GM18858 (cell line): Measurements from ENCODE around the gene NUB1.

Experiments
- ATAC-seq: cut with Tn5 transposase; IDR thresholded peaks from one replicate; pipeline ENCODE4 v1.9.1; 2021; ENCODE audit not compliant: unreplicated experiment

Gene NUB1

DNA sequence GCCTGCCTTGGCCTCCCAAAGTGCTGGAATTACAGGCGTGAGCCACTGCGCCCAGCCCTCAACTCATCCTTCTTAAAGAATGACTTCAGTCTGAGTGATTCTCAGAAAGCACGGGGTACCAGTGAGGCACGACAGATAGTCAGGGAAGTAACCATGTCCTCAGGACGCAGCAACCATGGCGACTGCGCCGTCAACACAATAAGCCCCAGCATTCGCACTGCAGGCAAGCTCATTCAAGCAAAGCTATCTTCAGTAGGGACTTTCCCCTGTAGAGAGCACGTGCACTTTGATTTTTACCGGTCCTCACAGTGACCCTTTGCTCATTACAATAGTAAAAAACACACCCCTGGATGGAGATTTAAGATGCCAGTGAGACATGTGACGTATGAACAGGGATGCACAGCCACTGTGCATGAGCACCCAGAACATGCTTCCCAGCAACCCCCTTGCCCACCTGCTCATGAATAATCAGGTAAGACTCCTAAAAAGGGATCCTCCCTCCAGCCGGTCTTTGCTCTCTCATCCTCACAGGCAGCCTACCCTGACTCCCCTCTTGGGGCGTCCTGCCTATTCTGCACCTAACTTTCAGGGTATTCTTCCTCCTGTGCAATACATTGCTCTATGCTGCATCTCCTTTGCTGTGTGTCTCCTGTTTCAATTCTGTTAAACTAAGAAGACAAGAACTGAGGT, 59.2 kb downstream of the NUB1 start:
- peak; percentile 84 for ATAC-seq

DNA sequence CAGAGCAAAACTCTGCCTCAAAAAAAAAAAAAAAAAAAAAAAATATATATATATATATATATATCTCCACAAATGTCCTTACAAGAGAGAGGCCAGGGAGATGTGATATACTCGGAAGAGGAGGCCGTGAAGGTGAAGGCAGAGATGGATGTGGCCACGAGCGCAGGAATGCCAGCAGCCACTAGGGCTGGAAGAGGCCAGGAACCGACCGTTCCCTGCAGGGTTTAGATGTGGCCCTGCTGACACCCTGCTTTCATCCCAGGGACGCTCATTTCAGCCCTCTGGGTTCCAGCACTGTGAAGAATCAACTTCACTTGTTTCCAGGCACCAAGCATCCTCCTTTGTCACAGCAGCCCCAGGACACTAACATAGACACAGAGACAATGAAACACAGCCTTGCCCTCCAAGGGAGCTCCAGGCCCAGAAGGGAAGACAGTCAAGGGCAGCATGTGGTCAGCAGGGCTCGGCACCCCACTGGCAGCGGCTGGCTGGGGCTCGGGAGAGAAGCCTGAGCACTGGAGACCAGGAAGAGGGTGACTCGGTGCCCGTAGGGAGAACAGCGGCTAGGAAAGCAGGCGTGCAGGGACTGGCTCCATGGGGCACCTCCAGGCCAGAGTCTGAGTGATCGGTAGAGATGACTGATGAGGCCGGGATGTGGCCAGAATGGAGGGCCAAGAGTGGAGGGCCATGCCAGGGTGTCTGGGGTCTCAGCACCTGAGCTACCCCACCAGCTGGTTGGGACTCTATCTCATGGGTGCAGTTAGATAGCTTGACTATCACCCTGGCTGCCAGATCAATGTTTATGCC, 60.6 kb downstream of the NUB1 start:
- ATAC-seq = no peak

DNA sequence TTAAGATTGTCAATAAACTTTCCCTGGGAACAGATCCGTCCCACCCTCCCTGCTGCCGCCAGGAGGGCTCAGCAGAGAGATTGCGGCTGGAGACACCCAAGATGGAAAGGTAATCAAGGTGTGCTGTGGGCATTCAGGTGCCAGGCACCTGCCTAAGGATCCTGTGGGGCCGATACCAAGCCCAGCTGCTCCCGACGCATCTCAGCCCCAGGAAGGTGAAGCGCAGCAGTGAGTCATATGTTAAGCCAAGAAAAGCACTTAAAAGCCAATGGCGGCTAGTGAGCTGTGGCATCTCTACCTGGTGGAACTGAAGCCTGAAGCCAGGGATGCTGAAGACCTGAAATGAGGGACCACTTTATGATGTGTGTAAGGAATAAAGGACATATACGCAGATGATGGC, 62.2 kb downstream of the NUB1 start:
- no peak for ATAC-seq

DNA sequence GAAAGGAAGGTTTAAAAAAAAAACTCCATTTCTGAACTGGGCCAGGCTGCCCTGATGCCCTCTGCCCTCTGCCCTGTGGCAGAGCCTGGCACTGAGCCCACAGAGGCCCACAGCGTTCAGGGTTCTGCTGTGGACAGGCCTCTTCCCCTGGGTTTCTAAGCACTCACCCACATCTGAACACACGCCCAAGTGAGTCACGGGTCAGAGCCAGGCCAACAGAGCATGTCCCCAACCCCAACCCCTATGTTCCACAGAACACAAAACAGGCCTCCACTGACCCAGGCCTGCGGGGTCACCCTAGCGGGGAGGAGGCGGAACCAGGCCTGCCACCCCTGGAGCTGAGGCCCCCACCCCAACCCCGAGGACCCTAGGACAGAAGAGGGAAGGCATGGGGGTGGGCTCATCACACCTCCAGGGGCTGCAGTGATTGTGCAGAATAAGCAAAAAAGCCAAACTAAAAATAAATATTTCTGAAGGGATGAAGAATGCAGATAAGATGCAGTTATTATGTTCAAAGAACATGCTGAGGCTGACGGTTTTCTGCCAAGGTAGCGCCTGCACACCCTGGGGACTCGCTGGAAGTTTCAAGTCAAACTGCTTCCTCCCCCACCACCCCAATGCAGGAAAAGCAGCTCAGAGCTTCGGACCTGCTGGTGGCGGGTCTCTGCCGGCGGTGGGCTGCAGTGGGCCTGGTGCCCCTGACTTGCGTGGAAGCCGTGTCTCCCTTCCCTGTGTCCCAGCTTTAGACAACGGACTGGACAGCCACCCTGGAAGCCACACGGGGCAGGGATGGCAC, 62.8 kb downstream of the NUB1 start:
- no peak for ATAC-seq

GRCh38 chr7:151405056-151405455, 63.4 kb downstream of the NUB1 start:
- no peak for ATAC-seq

- no peak for ATAC-seq
Measured at GRCh38 chr7:151405588-151405987, 64.0 kb downstream of the NUB1 start.

- ATAC-seq = no peak
Measured at GRCh38 chr7:151406051-151406875, 64.7 kb downstream of the NUB1 start.

- no peak for ATAC-seq
Measured at GRCh38 chr7:151406886-151407583, 65.4 kb downstream of the NUB1 start.

DNA sequence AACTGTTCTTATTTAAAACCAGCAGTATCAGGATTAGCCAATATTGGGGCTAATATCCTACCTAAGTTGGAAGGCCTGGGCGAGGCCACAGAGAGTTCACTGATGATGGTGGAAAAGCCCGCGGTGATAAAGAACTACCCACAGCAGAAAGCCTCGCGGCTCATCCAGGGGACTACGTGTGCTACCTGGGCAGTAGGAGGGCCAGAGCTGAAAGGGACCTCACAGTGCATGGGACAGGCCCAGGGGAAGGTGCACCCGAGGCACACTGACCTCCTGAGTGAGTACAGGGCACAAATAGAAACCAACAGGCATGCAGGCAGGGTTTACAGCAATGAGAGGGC, 66.9 kb downstream of the NUB1 start:
- no peak for ATAC-seq

DNA sequence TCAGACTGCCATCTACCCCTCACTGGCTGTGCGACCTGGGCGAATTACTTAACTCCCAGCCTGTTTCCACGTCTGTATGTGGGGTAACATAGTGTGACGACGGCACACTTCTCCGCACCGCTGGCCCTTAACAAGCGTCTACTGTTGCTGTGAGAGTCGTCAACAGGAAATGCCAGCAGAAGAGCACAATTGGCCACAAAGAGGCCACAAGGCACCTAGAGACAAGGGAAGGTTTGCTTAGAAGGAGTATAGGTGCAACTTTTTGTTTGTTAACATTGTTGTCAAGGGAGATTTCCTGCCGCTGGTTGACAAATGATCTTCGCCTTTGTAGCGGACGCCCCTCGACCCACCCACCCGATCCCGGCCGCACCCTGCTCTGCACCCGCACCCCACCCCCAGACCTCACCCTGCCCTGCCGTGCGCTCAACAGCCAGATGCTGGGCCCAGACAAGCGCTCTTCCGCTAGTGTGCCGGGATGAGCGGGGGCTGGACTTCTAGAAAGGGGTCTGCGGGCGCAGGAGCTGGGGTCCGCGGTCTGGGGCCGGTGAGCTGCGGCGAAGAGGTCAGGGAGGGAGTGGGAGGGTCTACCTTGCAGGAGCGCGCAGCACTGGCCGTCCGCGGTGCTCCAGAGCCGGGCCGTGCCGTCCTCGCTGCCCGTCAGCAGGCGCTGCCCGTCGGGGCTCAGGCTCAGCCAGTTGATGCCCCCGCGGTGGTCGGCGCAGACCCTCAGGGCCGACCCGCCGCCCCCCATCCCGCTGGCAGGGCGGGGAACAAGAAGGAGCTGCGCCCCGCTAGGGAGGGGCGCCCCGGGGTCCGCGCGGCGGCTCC, 67.4 kb downstream of the NUB1 start:
- ATAC-seq = peak; percentile 59

DNA sequence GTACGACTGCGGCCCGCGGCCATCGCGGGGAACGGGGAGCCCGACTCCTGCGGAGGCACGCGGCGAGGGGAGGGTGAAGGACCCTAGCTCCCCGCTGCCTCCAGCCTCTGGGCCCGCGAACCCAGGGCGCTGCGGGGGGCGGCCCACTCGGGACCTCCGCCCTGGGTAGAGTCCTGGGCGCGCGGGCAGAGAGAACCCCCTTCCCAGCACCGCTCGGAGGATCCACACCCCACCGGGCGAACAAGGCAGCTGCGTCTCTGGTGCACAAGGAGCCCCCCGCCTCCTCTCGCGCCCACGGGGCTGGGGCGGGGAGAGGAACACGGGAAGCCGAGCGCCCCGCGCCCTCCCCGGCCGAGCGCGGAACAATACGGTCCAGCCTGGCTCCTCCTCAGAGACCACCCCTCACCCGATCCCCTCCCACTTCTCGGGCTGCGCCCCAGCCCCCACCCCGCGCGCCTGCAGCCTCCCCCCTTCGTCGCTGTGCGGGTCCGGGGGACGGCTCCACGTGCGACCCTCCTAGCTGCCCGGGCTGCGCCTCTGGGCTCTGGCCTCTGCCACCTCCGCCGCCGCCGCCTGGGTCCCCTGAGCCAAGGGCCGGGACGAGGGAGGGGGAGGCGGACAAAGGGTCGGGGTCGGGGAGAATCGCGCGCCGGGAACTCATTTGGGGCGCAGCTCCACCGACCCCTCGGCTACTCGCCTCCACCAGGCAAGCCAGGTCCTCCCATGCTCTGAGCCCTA, 68.2 kb downstream of the NUB1 start, which contains the start of gene WDR86:
WDR86 (minus strand) TSS at position 372 of the 738 bp plus-strand sequence. CDS start 449 bp downstream, outside the sequence.
- ATAC-seq = no peak

DNA sequence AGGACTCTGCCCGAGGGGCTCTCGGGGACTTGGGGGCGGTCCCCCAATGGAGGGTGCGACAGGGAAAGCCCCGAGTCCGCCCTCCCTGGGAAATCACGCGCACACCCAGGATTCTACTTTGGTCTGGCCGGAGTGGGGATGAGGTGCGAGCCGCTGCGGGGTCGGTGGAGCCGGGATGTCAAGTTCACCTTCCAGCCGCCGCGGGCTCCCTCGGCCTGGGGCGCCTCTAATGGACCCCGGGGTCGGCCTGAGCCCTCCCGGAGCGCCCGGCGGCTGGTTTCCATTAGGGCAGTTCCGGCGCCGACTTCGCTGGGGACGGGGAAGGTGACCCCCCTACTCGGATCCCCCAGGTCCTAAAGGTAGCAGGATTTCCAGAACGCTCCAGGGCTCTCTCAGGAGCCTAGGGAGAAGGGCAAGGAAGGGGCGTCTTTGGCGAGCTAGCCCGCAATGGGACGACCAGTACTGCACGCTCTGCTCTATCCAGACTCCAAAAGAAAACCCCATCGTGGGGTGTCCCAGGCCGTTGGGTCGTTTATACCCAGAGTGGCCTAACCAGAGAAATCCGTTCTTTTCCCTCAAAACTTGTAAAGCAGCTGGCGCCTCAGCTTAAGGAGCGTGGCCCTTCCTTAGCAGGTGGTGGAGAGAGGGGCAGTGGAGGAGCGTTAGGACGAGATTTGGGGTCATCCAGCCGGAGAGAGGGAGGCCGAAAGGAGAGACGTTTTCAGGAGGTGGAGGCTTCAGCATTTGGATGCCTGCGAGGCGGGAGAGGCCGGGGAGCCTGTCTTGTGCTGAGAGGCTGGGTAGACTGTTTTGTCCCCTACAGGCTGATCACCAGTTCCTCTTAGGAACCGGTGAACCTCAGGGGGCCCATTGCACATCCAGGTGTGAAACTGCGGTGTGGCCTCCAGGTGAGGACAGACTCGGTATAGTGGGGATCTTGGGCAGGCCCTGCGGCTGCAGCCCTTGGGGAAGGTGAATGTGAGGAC, 69.1 kb downstream of the NUB1 start:
- ATAC-seq = no peak

DNA sequence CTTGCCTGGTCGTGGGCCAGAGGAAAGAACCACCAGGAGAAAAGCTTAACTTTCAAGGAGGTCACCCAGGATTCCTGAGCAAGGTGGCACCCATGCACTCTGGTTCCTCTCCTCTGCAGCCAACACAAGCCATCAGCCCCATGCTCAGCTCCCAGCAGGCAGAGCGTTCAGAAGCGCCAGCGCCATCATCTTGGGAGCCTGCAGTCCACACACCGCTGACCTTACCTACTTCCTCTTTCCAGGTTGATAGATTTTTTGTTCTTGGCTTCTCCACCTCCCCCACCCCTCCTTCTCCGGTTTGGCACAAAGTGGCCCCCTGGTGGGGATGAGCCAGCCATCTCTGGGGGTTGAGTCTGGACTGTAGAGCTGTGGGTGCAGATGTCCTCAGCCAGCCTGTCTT, 69.9 kb downstream of the NUB1 start:
- no peak for ATAC-seq

DNA sequence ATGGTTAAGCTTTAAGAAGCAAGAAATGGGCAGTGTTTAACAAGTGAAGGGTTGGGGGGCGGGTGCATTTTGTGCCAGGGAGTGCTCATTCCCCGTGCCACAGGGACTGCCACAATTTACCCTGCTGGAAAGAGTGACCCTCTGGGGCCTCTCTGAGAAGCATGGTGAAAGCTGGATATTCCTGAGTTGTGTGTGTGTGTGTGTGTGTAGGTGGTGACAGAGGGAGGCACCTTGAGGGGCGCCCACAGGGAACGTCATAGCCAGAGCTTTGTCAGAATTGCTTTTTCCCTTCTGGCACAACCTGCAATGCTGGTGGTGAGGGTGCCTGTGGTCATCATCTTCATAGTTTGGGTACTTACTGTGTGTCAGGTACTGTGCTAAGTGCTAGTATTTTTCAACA, 70.7 kb downstream of the NUB1 start:
- no peak for ATAC-seq

DNA sequence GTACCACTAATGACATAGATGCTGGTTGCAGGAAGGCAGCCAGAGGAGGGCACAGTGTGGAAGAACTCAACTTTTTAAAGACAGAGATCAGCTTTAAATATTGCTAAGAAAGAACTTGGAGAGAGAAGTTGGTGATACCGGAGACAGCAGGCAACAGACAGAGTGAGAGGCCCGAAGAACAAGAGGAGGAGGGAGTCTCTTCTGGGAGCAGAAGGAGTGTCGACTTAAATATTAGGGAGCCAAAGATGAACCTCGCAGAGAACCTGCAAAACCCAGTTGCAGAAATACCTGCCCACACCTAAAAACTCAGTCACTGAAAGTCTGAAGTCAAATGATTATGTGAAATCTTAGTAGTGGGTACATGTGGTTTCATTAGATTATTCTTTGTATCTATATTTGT, 71.6 kb downstream of the NUB1 start:
- ATAC-seq = no peak

- ATAC-seq = no peak
Measured at GRCh38 chr7:151415375-151416105, 73.9 kb downstream of the NUB1 start.
